PC-3 (cell line): ENCODE measurements around the gene ANKDD1B.
"Not testable (repeated sequence)": the region's sequence is repeated elsewhere in the genome, so short reads cannot be mapped to it uniquely, and the experiment has no call there.

ENCODE experiments used
- EZH2 ChIP-seq: fragments of 300-600 bp; sonication (generic); IDR thresholded peaks from one replicate; pipeline ENCODE4 v1.6.1; 2017; ENCODE audit warnings: antibody characterized with exemption, mild to moderate bottlenecking, low read length; ENCODE audit not compliant: unreplicated experiment
- EZH2phosphoT487 ChIP-seq: fragments of 300-600 bp; sonication (generic); IDR thresholded peaks from 2 replicates; pipeline ENCODE4 v1.6.1; 2018; ENCODE audit warnings: mild to moderate bottlenecking, antibody characterized with exemption, low read length, borderline replicate concordance
- TF ChIP-seq, protein P1 (sequence below): fragments of 300-600 bp; sonication (generic); conservative IDR thresholded peaks from 2 replicates; pipeline ENCODE4 v1.5.1; 2017; ENCODE audit warnings: antibody characterized with exemption, low read depth, mild to moderate bottlenecking, low read length

DNA sequence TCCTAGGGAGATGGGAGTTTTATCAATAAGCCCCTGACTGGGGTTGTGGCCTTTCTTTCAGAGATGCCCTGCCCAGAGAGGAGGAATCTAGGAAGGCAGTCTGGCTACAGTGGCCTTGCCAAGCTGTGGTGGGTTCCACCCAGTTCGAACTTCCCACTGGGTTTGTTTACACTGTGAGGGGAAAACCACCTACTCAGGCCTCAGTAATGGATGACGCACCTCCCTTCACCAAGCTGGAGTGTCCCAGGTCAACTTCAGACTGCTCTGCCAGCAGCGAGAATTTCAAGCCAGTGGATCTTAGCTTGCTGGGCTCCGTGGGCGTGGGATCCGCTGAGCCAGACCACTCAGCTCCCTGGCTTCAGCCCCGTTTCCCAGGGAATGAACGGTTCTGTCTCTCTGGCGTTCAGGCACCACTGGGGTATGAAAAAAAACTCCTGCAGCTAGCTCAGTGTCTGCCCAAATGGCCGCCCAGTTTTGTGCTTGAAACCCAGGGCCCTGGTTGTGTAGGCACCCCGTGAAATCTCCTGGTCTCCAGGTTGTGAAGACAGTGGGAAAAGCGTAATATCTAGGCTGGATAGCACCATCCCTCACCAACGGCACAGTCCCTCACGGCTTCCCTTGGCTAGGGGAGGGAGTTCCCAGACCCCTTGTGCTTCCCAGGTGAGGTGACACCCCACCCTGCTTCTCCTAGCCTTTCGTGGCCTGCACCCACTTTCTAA is 45.1 kb upstream of the ANKDD1B start:
- not testable (repeated sequence) for TF ChIP-seq EZH2, EZH2phosphoT487
- TF ChIP-seq, protein P1, sequence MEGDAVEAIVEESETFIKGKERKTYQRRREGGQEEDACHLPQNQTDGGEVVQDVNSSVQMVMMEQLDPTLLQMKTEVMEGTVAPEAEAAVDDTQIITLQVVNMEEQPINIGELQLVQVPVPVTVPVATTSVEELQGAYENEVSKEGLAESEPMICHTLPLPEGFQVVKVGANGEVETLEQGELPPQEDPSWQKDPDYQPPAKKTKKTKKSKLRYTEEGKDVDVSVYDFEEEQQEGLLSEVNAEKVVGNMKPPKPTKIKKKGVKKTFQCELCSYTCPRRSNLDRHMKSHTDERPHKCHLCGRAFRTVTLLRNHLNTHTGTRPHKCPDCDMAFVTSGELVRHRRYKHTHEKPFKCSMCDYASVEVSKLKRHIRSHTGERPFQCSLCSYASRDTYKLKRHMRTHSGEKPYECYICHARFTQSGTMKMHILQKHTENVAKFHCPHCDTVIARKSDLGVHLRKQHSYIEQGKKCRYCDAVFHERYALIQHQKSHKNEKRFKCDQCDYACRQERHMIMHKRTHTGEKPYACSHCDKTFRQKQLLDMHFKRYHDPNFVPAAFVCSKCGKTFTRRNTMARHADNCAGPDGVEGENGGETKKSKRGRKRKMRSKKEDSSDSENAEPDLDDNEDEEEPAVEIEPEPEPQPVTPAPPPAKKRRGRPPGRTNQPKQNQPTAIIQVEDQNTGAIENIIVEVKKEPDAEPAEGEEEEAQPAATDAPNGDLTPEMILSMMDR = not testable (repeated sequence)
